AG09309 (cell line): ENCODE results near the gene SLC38A5.

Experiments
- DNase-seq: peaks from one replicate; pipeline ENCODE4 v3.0.0-alpha.2; 2010; ENCODE audit warnings: low read depth
- H3K4me3 ChIP-seq: 2 replicates; pipeline ENCODE4 v1.5.1; 2011; ENCODE audit warnings: mild to moderate bottlenecking, low read depth, low read length, moderate library complexity; ENCODE audit not compliant: control insufficient read depth
- TF ChIP-seq, protein P1 (sequence below): IDR thresholded peaks from 2 replicates; pipeline ENCODE4 v1.5.1; 2011; ENCODE audit warnings: mild to moderate bottlenecking, low read depth, low read length, inconsistent platforms; ENCODE audit not compliant: insufficient read depth, control insufficient read depth; ENCODE audit errors: missing control alignments

The SLC38A5 gene

DNA sequence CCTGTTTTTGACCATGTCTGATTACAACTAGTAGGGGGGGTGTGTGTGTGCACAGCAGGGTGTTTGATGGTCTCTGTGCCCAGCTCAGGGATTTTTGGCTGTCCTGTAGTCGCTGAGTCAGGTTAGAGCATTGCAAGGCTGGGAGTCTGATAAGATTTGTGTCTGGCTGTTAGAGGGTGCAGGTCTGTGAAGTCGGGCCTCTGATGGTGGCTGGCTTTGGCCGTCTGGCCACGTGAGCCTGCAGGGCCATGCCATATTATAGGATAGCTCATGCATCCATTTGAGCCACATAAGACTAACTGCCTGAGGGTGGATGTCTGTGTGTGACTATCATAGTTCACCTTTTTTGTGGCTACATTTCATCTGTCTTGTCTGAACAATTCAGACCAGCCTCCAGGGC, 43.6 kb upstream of the SLC38A5 start:
- DNase-seq: no peak

DNA sequence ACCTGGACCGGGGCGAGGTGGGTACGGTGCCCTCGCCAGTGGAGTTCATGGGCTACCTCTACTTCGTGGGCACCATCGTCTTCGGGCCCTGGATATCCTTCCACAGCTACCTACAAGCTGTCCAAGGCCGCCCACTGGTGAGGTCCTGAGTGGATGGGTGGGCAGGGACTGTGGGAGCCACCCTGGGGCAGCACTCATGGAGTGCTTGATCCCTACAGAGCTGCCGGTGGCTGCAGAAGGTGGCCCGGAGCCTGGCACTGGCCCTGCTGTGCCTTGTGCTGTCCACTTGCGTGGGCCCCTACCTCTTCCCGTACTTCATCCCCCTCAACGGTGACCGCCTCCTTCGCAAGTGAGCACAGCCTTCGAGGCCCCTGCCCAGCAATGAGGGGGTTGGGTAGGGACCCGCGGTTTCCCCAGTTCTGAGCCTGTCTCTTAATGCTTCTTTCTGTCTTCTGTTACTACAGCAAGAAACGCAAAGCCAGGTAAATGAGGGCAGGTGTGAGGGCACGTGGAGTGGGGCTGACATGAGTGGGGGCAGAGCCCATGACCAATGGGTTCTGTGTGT, 42.4 kb upstream of the SLC38A5 start:
- TF ChIP-seq, protein P1, sequence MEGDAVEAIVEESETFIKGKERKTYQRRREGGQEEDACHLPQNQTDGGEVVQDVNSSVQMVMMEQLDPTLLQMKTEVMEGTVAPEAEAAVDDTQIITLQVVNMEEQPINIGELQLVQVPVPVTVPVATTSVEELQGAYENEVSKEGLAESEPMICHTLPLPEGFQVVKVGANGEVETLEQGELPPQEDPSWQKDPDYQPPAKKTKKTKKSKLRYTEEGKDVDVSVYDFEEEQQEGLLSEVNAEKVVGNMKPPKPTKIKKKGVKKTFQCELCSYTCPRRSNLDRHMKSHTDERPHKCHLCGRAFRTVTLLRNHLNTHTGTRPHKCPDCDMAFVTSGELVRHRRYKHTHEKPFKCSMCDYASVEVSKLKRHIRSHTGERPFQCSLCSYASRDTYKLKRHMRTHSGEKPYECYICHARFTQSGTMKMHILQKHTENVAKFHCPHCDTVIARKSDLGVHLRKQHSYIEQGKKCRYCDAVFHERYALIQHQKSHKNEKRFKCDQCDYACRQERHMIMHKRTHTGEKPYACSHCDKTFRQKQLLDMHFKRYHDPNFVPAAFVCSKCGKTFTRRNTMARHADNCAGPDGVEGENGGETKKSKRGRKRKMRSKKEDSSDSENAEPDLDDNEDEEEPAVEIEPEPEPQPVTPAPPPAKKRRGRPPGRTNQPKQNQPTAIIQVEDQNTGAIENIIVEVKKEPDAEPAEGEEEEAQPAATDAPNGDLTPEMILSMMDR: no peak
- no peak for DNase-seq
- H3K4me3 ChIP-seq: no peak overlapping the region

More for the DNA sequence above, 43.6 kb upstream of the SLC38A5 start:
- TF ChIP-seq, protein P1: no peak
- no peak overlapping the region for H3K4me3 ChIP-seq

DNA sequence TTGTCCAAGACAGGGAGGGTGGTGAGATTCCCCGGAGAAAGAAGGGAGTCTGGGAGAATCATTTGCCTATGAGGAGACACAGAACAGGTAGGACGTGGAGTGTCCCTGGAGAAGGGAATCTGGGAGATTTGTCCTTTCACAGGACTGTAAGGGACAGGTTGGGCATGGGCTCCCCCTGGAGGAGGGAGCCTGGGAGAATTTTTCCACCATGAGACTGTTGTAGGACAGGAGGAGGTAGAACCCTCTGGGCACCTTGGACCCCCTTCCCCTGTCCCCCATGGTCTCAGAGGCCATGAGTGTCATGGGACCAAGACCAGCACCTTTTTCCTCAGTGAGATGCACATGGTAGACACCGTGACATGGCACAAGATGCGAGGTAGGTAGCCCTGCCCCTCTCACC, 41.5 kb upstream of the SLC38A5 start:
- TF ChIP-seq, protein P1: peak; percentile 49
- DNase-seq: no peak
- H3K4me3 ChIP-seq: no peak overlapping the region

DNA sequence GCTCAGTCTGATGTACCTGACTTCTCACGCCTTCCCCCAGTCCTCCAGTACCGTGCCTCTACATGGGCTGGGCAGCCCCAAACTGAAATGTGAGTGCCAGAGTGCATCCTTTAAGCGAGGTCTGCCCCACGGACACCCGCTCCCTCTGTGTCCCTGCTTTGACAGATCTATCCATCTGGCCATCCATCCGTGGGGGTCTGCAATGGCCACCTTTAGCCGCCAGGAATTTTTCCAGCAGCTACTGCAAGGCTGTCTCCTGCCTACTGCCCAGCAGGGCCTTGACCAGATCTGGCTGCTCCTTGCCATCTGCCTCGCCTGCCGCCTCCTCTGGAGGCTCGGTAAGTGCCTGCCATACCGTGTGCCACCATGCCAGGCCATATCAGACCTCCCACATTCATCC, 39.6 kb upstream of the SLC38A5 start:
- TF ChIP-seq, protein P1: no peak
- DNase-seq: no peak
- H3K4me3 ChIP-seq: peak overlapping the region; percentile 94

DNA sequence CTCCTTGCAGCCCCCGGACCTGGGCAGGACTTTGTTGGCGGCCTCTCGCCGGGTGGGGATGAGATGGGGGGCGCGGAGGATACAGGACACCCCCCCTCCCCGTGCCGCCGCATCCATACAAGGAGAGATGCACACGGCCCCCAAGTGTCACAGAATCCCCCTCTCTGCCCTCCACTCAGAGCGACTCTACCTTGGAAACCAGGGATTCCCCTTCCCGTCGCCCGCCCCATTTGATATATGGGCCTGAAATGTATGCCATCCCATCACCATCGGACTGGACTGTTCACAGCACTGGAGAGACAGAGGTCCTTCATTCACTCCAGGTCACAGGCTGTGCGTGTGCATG, 39.2 kb upstream of the SLC38A5 start:
- DNase-seq: no peak
- TF ChIP-seq, protein P1: no peak
- H3K4me3 ChIP-seq: peak overlapping the region; percentile 94

DNA sequence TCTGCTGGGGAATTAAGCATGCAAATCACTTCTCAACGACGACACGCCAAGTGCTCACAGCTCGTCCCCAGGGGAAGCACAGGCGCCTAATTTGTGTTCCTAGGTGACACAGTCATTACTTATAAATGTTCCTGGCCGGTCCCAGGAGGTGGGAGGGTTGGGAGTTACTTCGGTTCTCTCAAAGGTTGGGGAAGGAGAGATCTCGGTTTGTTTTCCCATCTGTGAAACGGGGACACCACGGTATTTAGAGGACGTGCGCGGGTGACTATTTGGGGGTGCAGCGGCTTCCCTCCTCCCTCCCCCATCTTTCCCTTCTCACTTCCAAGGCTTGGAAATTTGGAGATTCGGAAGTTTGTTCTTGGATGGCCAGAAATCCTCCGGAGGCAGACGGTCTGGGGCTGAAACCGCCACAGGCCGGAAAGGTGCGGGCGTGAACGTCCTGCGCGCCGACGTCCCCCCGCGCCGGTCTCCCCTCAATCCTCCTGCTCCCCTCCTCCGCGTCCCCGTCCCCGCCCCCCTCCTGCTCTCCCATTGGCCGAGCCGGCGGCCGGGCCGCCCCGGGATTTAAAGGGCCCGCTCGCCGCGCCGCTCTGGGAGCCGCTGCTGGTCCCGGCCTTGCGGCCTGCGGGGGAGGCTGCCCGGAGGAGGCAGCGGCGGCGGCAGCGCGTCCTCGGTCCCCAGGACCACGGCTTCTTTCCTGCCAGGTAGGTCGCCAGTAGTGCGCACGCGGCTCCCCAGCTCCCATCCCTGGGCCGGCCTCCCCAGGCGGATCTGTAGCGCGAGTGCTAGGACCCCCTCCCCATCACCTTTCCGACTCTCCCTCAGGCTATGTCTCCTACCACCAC, 38.6 kb upstream of the SLC38A5 start, which contains the start of gene PORCN:
PORCN (plus strand) TSS at position 593 of the 845 bp plus-strand sequence. CDS start 829 bp downstream, outside the sequence.
- no peak for DNase-seq
- TF ChIP-seq, protein P1: no peak
- H3K4me3 ChIP-seq: peak within 1 kb of the TSS; percentile 94

DNA sequence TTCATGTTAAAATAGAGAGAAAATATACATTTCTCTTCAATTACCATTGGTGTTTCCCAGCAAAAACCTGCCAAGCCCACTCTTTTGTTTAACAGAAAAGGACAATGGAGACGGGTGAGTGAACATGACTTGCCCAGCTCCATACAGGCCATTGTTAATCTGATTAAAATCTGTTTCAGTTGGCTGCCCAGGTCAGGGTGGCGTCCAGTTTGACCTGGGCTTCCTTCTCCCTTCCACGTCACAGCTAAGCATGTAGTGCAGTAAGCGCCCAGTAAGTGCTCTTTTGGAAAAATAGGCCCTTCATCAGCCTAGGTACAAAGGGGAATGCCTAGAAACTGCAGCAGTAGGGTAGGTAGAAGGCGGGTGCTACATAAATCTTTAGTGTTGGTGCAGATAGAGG, 37.2 kb upstream of the SLC38A5 start:
- DNase-seq: no peak
- no peak overlapping the region for H3K4me3 ChIP-seq
- TF ChIP-seq, protein P1: no peak
